Omental fat pad (tissue), 4 donors: ENCODE measurements around the gene TPD52L1. TPM values are rescaled to one million over a fixed set of nuclear protein-coding genes. Genes with fewer than 3 reads are reported as not detected.

ENCODE experiments used
- ATAC-seq: fragments of 150-250 bp; one replicate; pipeline ENCODE4 v1.9.1; 2016; ENCODE audit warnings: mild to moderate bottlenecking, moderate library complexity; ENCODE audit not compliant: low FRiP score
- DNase-seq: peaks from one replicate; pipeline ENCODE4 v3.0.0-alpha.2; 2019; ENCODE audit warnings: low spot score
- total RNA-seq, 4 donors: library from RNA; depleted of rRNA; stranded (reverse); fragments of >200 nt; gene quantifications; one replicate each; pipeline ENCODE4 v1.1.0, GENCODE V29; 2016
- TF ChIP-seq, protein P1 (sequence below), 3 donors: fragments of 450-650 bp; IDR thresholded peaks; one replicate each; pipeline ENCODE4 v1.5.1; 2016 to 2017; ENCODE audit warnings: antibody characterized with exemption in 3 of 3, mild to moderate bottlenecking in 3 of 3, moderate library complexity in 2 of 3

The TPD52L1 gene
- total RNA-seq, 4 donors from 2014 or later = 59.1 to 150 (median 68.4) TPM

DNA sequence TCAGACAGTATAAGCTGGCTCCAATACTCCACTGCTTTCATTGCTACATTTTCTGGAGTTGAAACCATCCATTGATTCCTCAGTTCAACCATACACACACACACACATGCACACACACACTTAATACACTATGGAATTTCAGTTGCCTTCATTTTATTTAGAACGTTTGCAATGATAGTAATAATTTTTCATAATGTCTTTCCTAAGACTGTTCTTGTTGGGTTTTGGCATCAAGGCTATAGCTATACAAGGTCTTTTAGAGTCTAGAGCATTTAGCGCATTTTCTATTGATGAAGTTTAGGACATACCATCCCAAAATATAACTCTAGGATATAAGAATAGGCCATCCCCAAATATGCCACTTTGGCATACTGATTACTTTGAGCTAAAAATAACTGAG lies 15.5 kb upstream of the TPD52L1 start:
- TF ChIP-seq, protein P1, sequence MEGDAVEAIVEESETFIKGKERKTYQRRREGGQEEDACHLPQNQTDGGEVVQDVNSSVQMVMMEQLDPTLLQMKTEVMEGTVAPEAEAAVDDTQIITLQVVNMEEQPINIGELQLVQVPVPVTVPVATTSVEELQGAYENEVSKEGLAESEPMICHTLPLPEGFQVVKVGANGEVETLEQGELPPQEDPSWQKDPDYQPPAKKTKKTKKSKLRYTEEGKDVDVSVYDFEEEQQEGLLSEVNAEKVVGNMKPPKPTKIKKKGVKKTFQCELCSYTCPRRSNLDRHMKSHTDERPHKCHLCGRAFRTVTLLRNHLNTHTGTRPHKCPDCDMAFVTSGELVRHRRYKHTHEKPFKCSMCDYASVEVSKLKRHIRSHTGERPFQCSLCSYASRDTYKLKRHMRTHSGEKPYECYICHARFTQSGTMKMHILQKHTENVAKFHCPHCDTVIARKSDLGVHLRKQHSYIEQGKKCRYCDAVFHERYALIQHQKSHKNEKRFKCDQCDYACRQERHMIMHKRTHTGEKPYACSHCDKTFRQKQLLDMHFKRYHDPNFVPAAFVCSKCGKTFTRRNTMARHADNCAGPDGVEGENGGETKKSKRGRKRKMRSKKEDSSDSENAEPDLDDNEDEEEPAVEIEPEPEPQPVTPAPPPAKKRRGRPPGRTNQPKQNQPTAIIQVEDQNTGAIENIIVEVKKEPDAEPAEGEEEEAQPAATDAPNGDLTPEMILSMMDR (IDR thresholded peaks at IDR 0.05) = no peak
- DNase-seq (no peak), ATAC-seq (no peak)

DNA sequence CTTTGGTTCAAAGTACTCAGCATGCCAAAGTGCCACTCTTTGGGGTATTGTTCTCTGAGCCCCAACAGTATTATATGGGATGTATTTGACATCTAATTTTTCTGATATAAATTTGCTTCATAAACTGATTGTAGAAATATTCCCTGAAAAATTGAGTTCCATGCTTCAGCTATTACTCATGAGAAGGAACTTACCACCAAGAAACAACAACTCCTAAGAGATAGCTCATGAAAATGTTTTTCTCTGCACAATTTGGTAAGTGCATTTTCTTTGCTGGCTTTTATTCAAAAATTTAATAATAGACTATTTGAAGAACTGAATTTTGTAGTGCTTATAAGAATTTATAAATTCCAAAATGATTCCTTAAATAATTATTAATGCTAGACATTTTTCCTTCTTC lies 12.8 kb upstream of the TPD52L1 start:
- no peak for ATAC-seq
- no peak for DNase-seq
- TF ChIP-seq, protein P1 (IDR thresholded peaks at IDR 0.05) = no peak

DNA sequence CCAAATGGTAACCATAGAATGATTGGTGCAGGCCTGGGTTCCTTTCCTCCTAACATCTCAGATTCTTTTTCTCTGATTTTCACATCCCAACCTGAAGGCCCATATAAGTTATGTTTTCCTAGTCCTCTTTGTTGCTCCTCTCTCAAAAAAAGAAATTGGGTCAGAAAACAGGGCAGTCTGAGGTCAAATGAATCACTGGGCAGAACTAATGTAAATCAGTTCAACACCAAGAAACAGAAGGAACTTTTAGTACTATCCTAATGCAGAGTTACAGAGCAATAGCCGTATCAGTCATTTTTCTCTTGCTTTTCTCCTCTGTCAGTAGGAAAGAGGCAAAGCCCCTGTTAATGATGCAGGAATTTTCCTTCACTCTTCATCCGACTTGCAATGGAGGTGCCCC lies 11.0 kb upstream of the TPD52L1 start:
- no peak for DNase-seq
- TF ChIP-seq, protein P1 (IDR thresholded peaks at IDR 0.05) = no peak
- ATAC-seq = no peak

DNA sequence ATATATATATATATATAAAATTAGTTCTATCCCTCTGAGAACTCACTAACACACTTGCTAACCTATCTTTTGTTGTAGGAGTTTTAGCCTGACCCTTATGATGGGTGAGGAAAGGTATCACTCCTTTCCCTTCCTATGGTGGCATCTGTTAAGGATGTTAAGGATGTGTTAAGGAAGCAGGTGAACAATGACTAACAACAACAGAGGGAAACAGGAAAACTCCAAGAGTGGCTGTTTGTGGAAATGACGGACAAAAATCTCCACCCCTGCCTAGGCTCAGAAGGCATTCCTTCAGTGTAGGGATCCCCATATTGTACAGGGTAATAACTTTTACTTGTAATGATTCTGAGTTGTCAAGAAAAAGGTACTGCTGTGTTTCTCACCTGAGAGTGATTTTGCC lies 8.8 kb upstream of the TPD52L1 start:
- TF ChIP-seq, protein P1 (IDR thresholded peaks at IDR 0.05) = no peak
- no peak for ATAC-seq
- DNase-seq = no peak

DNA sequence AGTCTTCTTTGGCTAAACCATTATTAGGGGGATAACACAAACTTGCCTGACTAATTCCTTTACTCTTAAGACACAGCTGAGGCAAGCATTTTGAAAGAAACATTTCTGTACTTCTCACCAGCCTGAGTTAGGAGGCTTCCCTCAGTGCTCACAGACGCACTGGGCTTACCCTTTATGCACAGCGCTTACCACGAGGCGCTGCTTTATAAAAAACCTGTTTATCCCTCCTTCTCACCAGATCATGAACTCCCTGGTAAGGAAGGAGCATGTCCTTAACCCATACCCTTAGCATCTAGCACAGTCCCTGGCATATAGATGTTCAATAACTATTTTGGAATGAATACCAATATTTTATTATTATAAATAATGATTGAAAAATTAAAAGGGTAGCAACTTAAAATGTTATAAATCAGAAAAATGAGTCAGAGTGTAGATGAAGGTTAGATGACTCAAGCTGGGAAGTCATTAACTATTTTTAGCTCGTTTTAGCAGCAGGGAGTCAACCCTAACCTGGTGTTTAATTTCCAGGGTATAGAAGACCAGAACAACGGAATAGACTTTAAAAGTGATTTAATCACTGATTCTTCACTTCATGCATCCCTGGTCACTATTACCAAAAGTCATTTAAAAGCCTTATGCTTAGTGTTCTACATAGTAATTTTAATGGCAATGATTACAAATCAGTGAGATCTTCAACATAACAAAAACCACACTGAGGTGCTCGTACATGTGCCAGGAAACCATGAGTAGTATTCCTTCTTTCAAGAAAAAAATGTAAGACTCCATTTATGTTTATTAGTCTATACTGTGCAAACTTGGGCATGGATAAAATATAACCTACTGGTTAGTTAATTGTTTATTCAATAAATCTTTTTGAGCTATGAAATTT lies 4.1 kb upstream of the TPD52L1 start:
- DNase-seq = no peak
- peak; percentile 56 for ATAC-seq
- TF ChIP-seq, protein P1 (IDR thresholded peaks at IDR 0.05) = no peak

DNA sequence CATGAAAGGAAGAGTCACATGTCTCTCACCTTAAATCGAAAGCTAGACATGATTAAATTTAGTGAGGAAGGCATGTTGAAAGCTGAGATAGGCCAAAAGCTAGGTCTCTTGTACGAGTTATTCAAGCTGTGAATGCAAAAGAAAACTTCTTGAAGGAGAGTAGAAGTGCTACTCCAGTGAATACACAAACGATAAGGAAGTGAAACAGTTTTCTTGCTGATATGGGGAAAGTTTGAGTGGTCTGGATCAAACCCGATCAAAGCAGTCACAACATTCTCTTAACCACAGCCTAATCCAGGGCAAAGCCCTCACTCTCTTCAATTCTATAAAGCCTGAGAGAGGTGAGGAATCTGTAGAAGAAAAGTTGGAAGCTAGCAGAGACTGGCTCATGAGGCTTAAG lies 1.9 kb upstream of the TPD52L1 start:
- no peak for ATAC-seq

More for the DNA sequence above, 1.9 kb upstream of the TPD52L1 start:
- TF ChIP-seq, protein P1 (IDR thresholded peaks at IDR 0.05) = no peak
- DNase-seq = no peak
